SK-MEL-5 (cell line): ENCODE measurements around the gene JOSD1. TPM values are rescaled to one million over a fixed set of nuclear protein-coding genes. Genes with fewer than 3 reads are reported as not detected.

Experiments
- DNase-seq: peaks from one replicate; pipeline ENCODE4 v3.0.0-alpha.2; 2016; ENCODE audit warnings: low read depth, low spot score
- in situ Hi-C: cut with HindIII; loops from 2 replicates; pipeline ENCODE4 v1.10.0; 2016; ENCODE audit warnings: low sequenced_read_pairs, high pct_unique_total_duplicates, low pct_unique_long_range_greater_than_20kb
- total RNA-seq: library from RNA; depleted of rRNA; stranded (reverse); fragments of >200 nt; shearing (Covaris generic); gene quantifications from 2 replicates; pipeline ENCODE4 v1.2.3, GENCODE V29; 2014

Gene JOSD1
- total RNA-seq, 1 experiment from 2014 or later: 84.2 TPM

DNA sequence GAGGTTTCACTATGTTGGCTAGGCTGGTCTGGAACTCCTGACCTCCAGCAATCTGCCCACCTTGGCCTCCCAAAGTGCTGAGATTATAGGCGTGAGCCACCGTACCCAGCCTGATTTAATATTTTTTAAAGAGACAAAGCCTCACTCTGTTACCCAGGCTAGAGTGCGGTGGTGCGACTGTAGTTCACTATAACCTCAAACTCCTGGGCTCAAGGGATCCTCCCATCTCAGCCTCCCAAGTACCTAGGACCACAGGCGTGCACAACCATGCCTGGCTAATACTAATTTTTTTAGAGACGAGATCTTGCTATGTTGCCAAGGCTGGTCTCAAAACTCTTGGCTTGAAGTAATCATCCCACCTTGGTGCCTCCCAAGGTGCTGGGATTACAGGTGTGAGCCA is 18.5 kb upstream of the JOSD1 start:
- in situ Hi-C loops: no loop called here
- no peak for DNase-seq

DNA sequence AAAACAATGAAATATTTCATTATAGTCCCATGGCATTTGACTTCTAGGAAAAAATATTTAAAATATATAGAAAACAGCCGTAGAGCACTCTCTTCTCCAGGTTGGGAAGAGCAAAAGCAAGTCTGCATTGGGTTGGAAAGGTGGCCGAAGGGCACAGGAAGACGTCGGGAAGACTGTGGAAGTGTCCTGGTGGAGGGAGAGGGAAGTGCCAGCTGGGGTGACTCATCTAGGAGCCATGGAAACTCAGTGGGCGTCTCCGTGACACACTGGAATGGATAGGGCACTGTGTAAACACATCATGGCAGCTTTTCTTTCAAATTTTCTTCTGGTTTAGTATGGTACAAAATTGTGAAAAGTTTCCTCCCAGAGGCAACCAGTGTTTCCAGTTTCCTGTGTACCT is 17.7 kb upstream of the JOSD1 start:
- in situ Hi-C loops: no loop called here
- peak; percentile 88 for DNase-seq

DNA sequence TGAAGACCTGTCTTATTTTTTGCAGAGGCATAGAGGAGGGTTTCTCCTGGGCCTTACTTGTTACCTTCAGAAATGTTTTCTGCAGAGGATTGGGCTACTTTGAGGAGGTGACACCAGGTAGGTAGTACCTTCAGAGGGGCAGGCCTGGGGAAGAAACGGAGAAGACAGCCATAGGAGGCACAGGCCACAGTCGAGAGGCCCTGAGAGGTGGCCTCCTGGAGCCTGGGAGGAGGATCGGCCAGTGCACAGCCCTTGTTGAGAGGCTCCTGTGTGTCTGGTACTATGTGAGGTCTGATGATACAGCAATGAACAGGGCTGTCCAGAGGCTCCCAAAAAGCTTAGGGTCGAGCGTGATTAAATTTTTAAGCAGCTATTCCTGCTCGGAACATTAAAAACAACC is 16.5 kb upstream of the JOSD1 start:
- no peak for DNase-seq
- in situ Hi-C loops: no loop called here

- no peak for DNase-seq
- in situ Hi-C loops: no loop called here
Observed at GRCh38 chr22:38716826-38717225, 16.1 kb upstream of the JOSD1 start.

DNA sequence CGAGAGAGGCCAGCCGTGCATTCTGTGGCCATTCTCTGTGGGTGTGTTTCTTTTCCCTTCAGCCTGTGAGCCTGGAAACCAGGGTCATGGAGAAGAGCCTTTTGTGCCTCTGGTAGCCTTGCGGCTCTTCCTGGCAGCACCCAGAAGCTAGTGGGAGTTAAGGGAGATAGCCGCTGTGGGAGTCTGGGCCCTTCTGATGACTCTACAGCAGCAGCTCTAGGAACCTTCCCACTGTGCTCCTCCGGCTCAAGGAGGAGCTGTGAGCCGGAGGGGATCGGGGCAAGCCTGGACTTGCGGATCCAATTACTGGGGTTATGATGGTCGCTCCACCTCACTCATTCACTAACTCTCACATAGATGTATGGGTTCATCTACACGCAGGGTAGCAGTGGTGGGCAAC is 15.5 kb upstream of the JOSD1 start:
- in situ Hi-C loops: no loop called here
- DNase-seq: no peak

DNA sequence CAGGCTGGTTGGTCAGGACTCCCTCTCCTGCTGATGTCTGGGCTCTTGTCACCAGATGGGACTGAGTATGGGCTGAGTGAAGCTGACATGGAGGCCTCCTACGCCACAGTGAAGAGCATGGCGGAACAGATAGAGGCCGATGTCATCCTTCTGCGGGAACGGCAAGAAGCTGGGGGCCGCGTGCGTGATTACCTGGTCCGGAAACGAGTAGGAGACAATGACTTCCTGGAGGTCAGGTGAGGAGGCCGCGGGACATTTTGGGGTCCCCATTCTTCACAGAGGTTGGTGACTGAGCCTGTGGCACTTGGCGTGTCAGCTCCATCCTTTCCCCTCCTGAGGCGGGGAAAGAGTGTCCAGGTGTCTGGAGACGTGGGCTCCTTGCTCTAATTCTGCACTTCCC is 15.1 kb upstream of the JOSD1 start:
- in situ Hi-C loops: no loop called here
- DNase-seq: no peak

GRCh38 chr22:38715176-38715764 is 14.5 kb upstream of the JOSD1 start:
- in situ Hi-C loops: no loop called here
- no peak for DNase-seq

GRCh38 chr22:38713921-38714320 is 13.2 kb upstream of the JOSD1 start:
- DNase-seq: no peak
- in situ Hi-C loops: no loop called here

GRCh38 chr22:38712486-38713207 is 11.9 kb upstream of the JOSD1 start:
- no peak for DNase-seq
- in situ Hi-C loops: no loop called here

- no peak for DNase-seq
- in situ Hi-C loops: no loop called here
Observed at GRCh38 chr22:38710866-38711265, 10.1 kb upstream of the JOSD1 start.

GRCh38 chr22:38710351-38710750 is 9.6 kb upstream of the JOSD1 start:
- in situ Hi-C loops: no loop called here
- no peak for DNase-seq

DNA sequence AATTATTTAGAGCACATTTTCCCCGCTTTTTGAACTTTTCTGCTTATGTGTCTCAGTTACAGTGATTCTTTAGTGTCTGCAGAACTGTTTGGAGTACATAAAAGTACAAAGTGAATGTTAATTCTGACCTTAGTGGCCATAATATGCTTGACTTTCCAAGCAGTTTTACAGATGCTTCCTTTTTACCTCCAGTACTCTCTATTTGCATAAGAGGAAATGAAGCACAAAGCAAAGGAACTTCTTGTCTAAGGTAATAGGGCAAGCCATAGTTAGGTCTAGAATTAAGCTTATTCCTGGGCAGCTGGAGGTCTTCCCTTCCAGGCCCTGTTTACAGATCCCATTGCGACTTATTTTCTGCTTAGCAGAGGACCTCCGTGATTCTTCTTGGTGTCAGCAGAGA is 8.6 kb upstream of the JOSD1 start:
- in situ Hi-C loops: no loop called here
- DNase-seq: no peak

GRCh38 chr22:38707984-38708383 is 7.2 kb upstream of the JOSD1 start:
- no peak for DNase-seq
- in situ Hi-C loops: no loop called here

- in situ Hi-C loops: no loop called here
- no peak for DNase-seq
Observed at GRCh38 chr22:38707346-38707745, 6.6 kb upstream of the JOSD1 start.

GRCh38 chr22:38706901-38707195 is 6.1 kb upstream of the JOSD1 start:
- DNase-seq: no peak
- in situ Hi-C loops: no loop called here

DNA sequence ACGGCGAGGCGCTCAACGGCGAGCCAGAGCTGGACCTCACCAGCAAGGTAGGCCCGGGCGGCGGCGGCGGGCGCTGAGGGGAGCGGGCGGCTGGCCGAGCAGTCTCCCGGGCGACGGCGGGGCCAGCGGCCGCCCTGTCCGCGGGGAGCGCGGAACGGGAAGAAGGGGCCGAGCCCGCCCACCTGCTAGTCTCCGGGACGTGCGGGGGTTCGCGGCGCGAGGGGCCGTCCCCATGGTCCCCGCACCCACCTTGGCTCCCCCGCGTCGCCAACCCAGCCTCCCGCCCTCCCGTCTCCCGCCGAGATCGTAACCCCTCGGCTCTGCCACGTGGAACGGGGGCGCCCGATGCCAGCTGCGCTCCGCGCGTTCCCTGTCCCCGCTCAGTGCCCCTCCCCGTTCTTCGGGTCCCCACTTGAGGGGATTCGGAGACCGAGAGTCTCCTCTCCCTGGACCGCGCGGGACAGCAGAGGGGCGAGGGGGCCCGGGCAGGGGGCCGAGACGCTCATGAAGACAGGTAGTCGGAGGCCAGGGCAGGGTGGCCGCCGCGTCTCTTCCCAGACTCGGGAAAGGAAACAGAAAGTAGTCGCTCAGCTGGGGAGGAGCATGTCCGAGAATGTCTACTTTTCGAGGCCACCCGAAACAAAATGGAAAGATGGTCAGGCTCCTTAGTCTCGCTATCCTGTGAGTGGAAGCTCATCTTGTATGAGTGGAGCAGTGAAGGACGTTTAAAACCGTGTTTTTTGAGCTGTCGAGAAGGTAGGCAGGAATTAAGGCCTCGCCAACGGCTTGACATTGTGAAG is 5.6 kb upstream of the JOSD1 start:
- DNase-seq: no peak
- in situ Hi-C loops: no loop called here

DNA sequence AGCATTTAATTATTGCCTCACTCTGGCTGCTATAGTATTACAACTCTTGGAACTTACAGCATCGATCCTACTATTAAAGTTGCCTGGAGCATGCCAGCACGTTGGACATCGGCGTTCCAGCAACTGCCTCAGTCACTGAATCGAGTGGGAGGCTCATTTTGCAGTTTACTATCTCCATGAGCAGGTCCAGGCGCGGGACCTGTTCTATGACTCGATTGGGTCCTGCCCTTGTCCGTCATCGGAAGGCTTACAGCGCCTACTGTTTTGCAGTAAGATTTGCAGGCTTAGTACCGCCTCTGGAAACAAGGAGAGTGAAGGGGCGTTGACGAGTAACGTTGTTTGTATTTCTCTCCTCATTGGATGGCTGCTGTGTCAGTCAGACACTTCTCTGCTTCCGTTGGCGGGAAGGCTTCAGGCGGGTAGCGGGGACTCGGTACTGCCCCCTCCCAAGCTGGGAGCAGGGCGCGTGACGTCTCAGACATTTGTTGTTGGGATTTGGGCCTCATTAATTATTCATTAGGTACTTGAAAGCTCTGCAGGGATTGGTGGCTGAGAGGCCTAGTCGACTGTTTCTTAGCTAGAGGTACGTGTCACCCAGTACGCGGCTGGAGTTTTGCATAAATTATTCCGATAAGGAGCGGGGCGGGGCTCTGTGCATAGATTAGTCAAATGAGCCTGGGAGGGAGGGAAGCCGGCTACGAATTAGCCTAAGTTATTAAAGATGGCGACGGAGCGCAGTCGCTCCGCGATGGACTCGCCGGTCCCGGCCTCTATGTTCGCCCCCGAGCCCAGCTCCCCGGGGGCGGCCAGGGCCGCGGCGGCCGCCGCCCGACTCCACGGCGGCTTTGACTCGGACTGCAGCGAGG is 4.7 kb upstream of the JOSD1 start, which contains the start of gene GTPBP1:
TSS of gene GTPBP1 (plus strand) at position 710 of the 866 bp plus-strand sequence. CDS start at position 722, 12 bp downstream.
- peak; percentile 100 for DNase-seq
- in situ Hi-C loops: no loop called here

- in situ Hi-C loops: no loop called here
- DNase-seq: no peak
Observed at GRCh38 chr22:38704654-38705234, 4.0 kb upstream of the JOSD1 start.
